ENCODE measurements around the gene OR6C75.
"Not testable (repeated sequence)": the region's sequence is repeated elsewhere in the genome, so short reads cannot be mapped to it uniquely, and the experiment has no call there.

OR6C75 gene

GRCh38 chr12:55372521-55372920 is 9.7 kb downstream of the OR6C75 start:
- no peak overlapping the region for H3K4me3 ChIP-seq (ENCODE audit: low read depth, low read length)
- TF ChIP-seq CTCF (IDR thresholded peaks at IDR 0.05; ENCODE audit: low read depth, low read length, missing control alignments): no peak
- no peak for DNase-seq (ENCODE audit: low read depth)

GRCh38 chr12:55385891-55386290 is 23.1 kb downstream of the OR6C75 start:
- no peak for DNase-seq (ENCODE audit: low read depth)
- TF ChIP-seq CTCF (IDR thresholded peaks at IDR 0.05; ENCODE audit: low read depth, low read length, missing control alignments): no peak
- no peak overlapping the region for H3K4me3 ChIP-seq (ENCODE audit: low read depth, low read length)

GRCh38 chr12:55392032-55392795 is 29.4 kb downstream of the OR6C75 start:
- no peak overlapping the region for H3K4me3 ChIP-seq (ENCODE audit: low read depth, low read length)
- TF ChIP-seq CTCF (IDR thresholded peaks at IDR 0.05; ENCODE audit: low read depth, low read length, missing control alignments): no peak
- DNase-seq (ENCODE audit: low read depth): no peak

GRCh38 chr12:55396326-55396725 is 33.6 kb downstream of the OR6C75 start:
- TF ChIP-seq CTCF (IDR thresholded peaks at IDR 0.05; ENCODE audit: low read depth, low read length, missing control alignments): no peak
- DNase-seq (ENCODE audit: low read depth): no peak
- no peak overlapping the region for H3K4me3 ChIP-seq (ENCODE audit: low read depth, low read length)

- no peak for TF ChIP-seq CTCF (IDR thresholded peaks at IDR 0.05; ENCODE audit: low read depth, low read length, missing control alignments)
- DNase-seq (ENCODE audit: low read depth): no peak
These were observed 37.5 kb downstream of the OR6C75 start, which contains the start of gene OR6C65 for GRCh38 chr12:55400229-55400628. OR6C65 (plus strand) TSS chr12:55400529; CDS start chr12:55400529, 0 bp downstream.

GRCh38 chr12:55407866-55408265 is 45.1 kb downstream of the OR6C75 start:
- H3K4me3 ChIP-seq (ENCODE audit: low read depth, low read length): no peak overlapping the region
- no peak for TF ChIP-seq CTCF (IDR thresholded peaks at IDR 0.05; ENCODE audit: low read depth, low read length, missing control alignments)
- DNase-seq (ENCODE audit: low read depth): no peak

More at GRCh38 chr12:55400229-55400628, 37.5 kb downstream of the OR6C75 start, which contains the start of gene OR6C65:
- no peak within 1 kb of the TSS for H3K4me3 ChIP-seq (ENCODE audit: low read depth, low read length)

GRCh38 chr12:55409133-55409532 is 46.4 kb downstream of the OR6C75 start:
- H3K4me3 ChIP-seq (ENCODE audit: low read depth, low read length); DNase-seq (ENCODE audit: low read depth): not testable (repeated sequence)

- DNase-seq (ENCODE audit: low read depth); H3K4me3 ChIP-seq (ENCODE audit: low read depth, low read length): not testable (repeated sequence)
These were observed 49.4 kb downstream of the OR6C75 start for GRCh38 chr12:55412138-55412537.

- DNase-seq (ENCODE audit: low read depth); H3K4me3 ChIP-seq (ENCODE audit: low read depth, low read length): not testable (repeated sequence)
These were observed 51.0 kb downstream of the OR6C75 start for GRCh38 chr12:55413498-55414388.

GRCh38 chr12:55414396-55414823 is 51.6 kb downstream of the OR6C75 start:
- not testable (repeated sequence) for H3K4me3 ChIP-seq (ENCODE audit: low read depth, low read length); DNase-seq (ENCODE audit: low read depth)

- H3K4me3 ChIP-seq (ENCODE audit: low read depth, low read length); DNase-seq (ENCODE audit: low read depth): not testable (repeated sequence)
These were observed 52.1 kb downstream of the OR6C75 start for GRCh38 chr12:55414889-55415288.
